MM.1S (cell line): ENCODE measurements around the gene TAF1B.

ENCODE experiments used
- DNase-seq: peaks from one replicate; pipeline ENCODE4 v3.0.0-alpha.2; 2015
- H2AFZ ChIP-seq: fragments of 300-600 bp; sonication (generic); 2 replicates; pipeline ENCODE4 v1.6.0; 2016; ENCODE audit warnings: antibody characterized with exemption, low read length
- H3F3A ChIP-seq: fragments of 300-600 bp; sonication (generic); 2 replicates; pipeline ENCODE4 v1.6.1; 2016; ENCODE audit warnings: mild to moderate bottlenecking, antibody characterized with exemption, low read length, moderate library complexity, mixed read lengths; ENCODE audit not compliant: insufficient read depth
- H3K27ac ChIP-seq: fragments of 300-600 bp; sonication (generic); 2 replicates; pipeline ENCODE4 v1.5.1; 2016; ENCODE audit warnings: mild to moderate bottlenecking, low read length
- H3K27me3 ChIP-seq: fragments of 300-600 bp; sonication (generic); replicated peaks from 2 replicates; pipeline ENCODE4 v1.6.0; 2016; ENCODE audit warnings: low read length; ENCODE audit not compliant: insufficient read depth
- H3K36me3 ChIP-seq: fragments of 300-600 bp; sonication (generic); replicated peaks from 2 replicates; pipeline ENCODE4 v1.6.1; 2016; ENCODE audit warnings: mild to moderate bottlenecking, low read length, mixed read lengths; ENCODE audit not compliant: insufficient read depth
- H3K4me1 ChIP-seq: fragments of 300-600 bp; sonication (generic); 2 replicates; pipeline ENCODE4 v1.6.1; 2016; ENCODE audit warnings: low read length, mixed read lengths
- H3K4me2 ChIP-seq: fragments of 300-600 bp; sonication (generic); 2 replicates; pipeline ENCODE4 v1.6.0; 2016; ENCODE audit warnings: low read depth, low read length
- H3K4me3 ChIP-seq: fragments of 300-600 bp; sonication (generic); 2 replicates; pipeline ENCODE4 v1.5.1; 2016; ENCODE audit warnings: low read length, mixed read lengths
- H3K79me2 ChIP-seq: fragments of 300-600 bp; sonication (generic); 2 replicates; pipeline ENCODE4 v1.6.1; 2016; ENCODE audit warnings: mixed run types, low read length, mixed read lengths
- H3K9ac ChIP-seq: fragments of 300-600 bp; sonication (generic); 2 replicates; pipeline ENCODE4 v1.6.1; 2016; ENCODE audit warnings: low read length, mixed read lengths
- H3K9me2 ChIP-seq: fragments of 300-600 bp; sonication (generic); replicated peaks from 2 replicates; pipeline ENCODE4 v1.6.1; 2016; ENCODE audit warnings: mild to moderate bottlenecking, low read length, mixed read lengths; ENCODE audit not compliant: insufficient read depth
- H3K9me3 ChIP-seq: fragments of 300-600 bp; sonication (generic); replicated peaks from 2 replicates; pipeline ENCODE4 v1.6.1; 2016; ENCODE audit warnings: mild to moderate bottlenecking, low read length, mixed read lengths; ENCODE audit not compliant: insufficient read depth
- H4K20me1 ChIP-seq: fragments of 300-600 bp; sonication (generic); 2 replicates; pipeline ENCODE4 v1.6.1; 2016; ENCODE audit warnings: mild to moderate bottlenecking, low read length, moderate library complexity, mixed read lengths; ENCODE audit not compliant: insufficient read depth
- CTCF ChIP-seq: fragments of 300-600 bp; sonication (generic); IDR thresholded peaks from 2 replicates; pipeline ENCODE4 v1.5.1; 2016; ENCODE audit warnings: antibody characterized with exemption, low read length, mixed read lengths
- EZH2 ChIP-seq: fragments of 300-600 bp; sonication (generic); optimal IDR thresholded peaks from 2 replicates; pipeline ENCODE3; 2017; ENCODE audit warnings: low read depth, mild to moderate bottlenecking, antibody characterized with exemption, low read length, mixed read lengths
- EZH2phosphoT487 ChIP-seq: fragments of 300-600 bp; sonication (generic); IDR thresholded peaks from 2 replicates; pipeline ENCODE4 v1.6.1; 2018; ENCODE audit warnings: antibody characterized with exemption, low read length

The TAF1B gene

GRCh38 chr2:9965119-9965822, 122.0 kb downstream of the TAF1B start:
- Histone ChIP-seq H3K4me3 (peak overlapping the region; percentile 41), H4K20me1 (no peaks in the 10 kb centered on the region), H3K4me2 (peak overlapping the region; percentile 56), H3K9ac (peak overlapping the region; percentile 34), H3K27me3 (no peaks in the 10 kb centered on the region), H3K79me2 (no peaks in the 10 kb centered on the region), H3K9me3 (no peaks in the 10 kb centered on the region), H3F3A (peaks cover 25% of the 10 kb centered on the region), H3K36me3 (no peaks in the 10 kb centered on the region), H3K4me1 (peaks cover 40% of the 10 kb centered on the region), H3K27ac (peak overlapping the region; percentile 78), H3K9me2 (no peaks in the 10 kb centered on the region), H2AFZ (peak overlapping the region; percentile 37)
- DNase-seq: peak; percentile 81
- no peak for TF ChIP-seq CTCF
- no peak for TF ChIP-seq EZH2
- TF ChIP-seq EZH2phosphoT487: no peak

GRCh38 chr2:9966491-9967022, 123.3 kb downstream of the TAF1B start:
- Histone ChIP-seq H3F3A (peaks cover 25% of the 10 kb centered on the region), H2AFZ (peak overlapping the region; percentile 53; the same call in 1 of the 2 replicates), H4K20me1 (no peaks in the 10 kb centered on the region), H3K9me2 (no peaks in the 10 kb centered on the region), H3K4me1 (peaks cover 40% of the 10 kb centered on the region), H3K9ac (no peak overlapping the region), H3K4me3 (no peak overlapping the region), H3K9me3 (no peaks in the 10 kb centered on the region), H3K36me3 (no peaks in the 10 kb centered on the region), H3K4me2 (peak overlapping the region; percentile 31; the same call in 1 of the 2 replicates), H3K27me3 (no peaks in the 10 kb centered on the region), H3K27ac (peak overlapping the region; percentile 78; the same call in 1 of the 2 replicates), H3K79me2 (no peaks in the 10 kb centered on the region)
- DNase-seq: peak; percentile 27
- TF ChIP-seq EZH2phosphoT487 (no peak), EZH2 (no peak), CTCF (no peak)

- no peaks in the 10 kb centered on the region for H3K36me3 ChIP-seq
- H2AFZ ChIP-seq: no peak overlapping the region
- peak overlapping the region; percentile 31; the same call in 1 of the 2 replicates for H3K4me2 ChIP-seq
- H3K27me3 ChIP-seq: no peaks in the 10 kb centered on the region
- H3K27ac ChIP-seq: peak overlapping the region; percentile 78; the same call in 1 of the 2 replicates
- H3K9me3 ChIP-seq: no peaks in the 10 kb centered on the region
- no peak overlapping the region for H3K4me3 ChIP-seq
- H3K79me2 ChIP-seq: no peaks in the 10 kb centered on the region
- no peak overlapping the region for H3K9ac ChIP-seq
- H4K20me1 ChIP-seq: no peaks in the 10 kb centered on the region
- H3F3A ChIP-seq: peaks cover 25% of the 10 kb centered on the region
- H3K9me2 ChIP-seq: no peaks in the 10 kb centered on the region
- peak; percentile 22 for DNase-seq
- H3K4me1 ChIP-seq: peaks cover 40% of the 10 kb centered on the region
- TF ChIP-seq CTCF (no peak), EZH2phosphoT487 (no peak), EZH2 (no peak)
Observed at GRCh38 chr2:9967053-9967775, 123.9 kb downstream of the TAF1B start.
